Right forelimb (tissue), 1 donor: ENCODE measurements around the gene COPS2.
"Not testable (repeated sequence)": the region's sequence is repeated elsewhere in the genome, so short reads cannot be mapped to it uniquely, and the experiment has no call there.

Experiments
- DNase-seq: peaks from one replicate; pipeline ENCODE4 v3.0.0-alpha.2; 2018

The COPS2 gene

GRCh38 chr15:49101536-49101935, 53.9 kb downstream of the COPS2 start:
- DNase-seq = no peak

- no peak for DNase-seq
Measured at GRCh38 chr15:49096090-49096750, 59.2 kb downstream of the COPS2 start.

- no peak for DNase-seq
Measured at GRCh38 chr15:49094923-49095322, 60.5 kb downstream of the COPS2 start.

- no peak for DNase-seq
Measured at GRCh38 chr15:49093252-49094105, 61.9 kb downstream of the COPS2 start.

- DNase-seq = no peak
Measured at GRCh38 chr15:49088996-49089395, 66.4 kb downstream of the COPS2 start.

- no peak for DNase-seq
Measured at GRCh38 chr15:49085696-49086459, 69.5 kb downstream of the COPS2 start.

- DNase-seq = no peak
Measured at GRCh38 chr15:49084285-49084570, 71.2 kb downstream of the COPS2 start.

- DNase-seq = no peak
Measured at GRCh38 chr15:49083401-49084284, 71.8 kb downstream of the COPS2 start.

GRCh38 chr15:49082960-49083359, 72.4 kb downstream of the COPS2 start:
- no peak for DNase-seq

- DNase-seq = no peak
Measured at GRCh38 chr15:49079340-49080039, 75.9 kb downstream of the COPS2 start.

- DNase-seq = no peak
Measured at GRCh38 chr15:49075881-49076280, 79.5 kb downstream of the COPS2 start.

GRCh38 chr15:49074589-49075287, 80.7 kb downstream of the COPS2 start:
- not testable (repeated sequence) for DNase-seq
